ENCODE results near the gene FARS2.

Gene FARS2

DNA sequence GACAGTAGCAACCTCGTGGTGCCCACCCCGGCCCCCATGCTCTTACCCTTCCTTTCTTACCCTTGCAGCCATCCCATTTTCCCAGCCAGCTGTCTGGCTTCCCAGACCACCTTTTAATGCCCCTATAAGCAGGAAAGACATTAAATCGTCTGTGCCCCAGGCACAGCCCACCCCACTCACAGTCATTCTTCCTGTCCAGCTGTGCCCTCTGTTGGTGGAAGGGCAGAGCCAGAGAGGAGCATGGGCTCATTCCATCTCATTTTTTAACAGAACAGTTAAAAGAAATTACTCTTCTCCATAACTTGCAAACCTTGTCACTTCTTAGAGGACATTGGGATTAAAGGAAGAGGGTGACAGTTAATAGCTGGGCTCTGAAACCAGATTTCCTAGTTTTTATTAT, 504.9 kb downstream of the FARS2 start:
- no peak overlapping the region for H3K27ac ChIP-seq
- TF ChIP-seq CTCF (conservative IDR thresholded peaks at IDR 0.05) (no peak), ZFX (IDR thresholded peaks at IDR 0.05) (no peak)

DNA sequence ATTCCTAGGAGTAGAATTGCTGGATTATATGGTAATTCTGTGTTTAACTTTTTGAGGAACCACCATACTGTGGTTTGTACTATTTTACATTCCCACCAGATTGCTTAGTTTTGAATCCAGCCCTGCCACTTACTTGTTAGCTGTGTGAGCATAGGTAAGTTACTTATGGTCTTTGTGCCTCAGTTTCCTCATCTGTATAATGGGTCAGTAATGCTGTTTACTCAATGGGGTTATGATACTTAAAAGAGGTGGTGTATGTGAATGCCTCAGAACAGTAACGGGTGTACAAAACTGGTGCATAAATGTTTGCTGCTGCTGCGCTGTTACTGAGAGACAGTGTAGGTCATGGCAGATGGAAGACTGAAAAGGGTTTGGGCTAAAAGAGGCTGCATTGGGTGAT, 506.2 kb downstream of the FARS2 start:
- H3K27ac ChIP-seq, result no peak overlapping the region
- TF ChIP-seq CTCF (conservative IDR thresholded peaks at IDR 0.05) (no peak), ZFX (IDR thresholded peaks at IDR 0.05) (no peak)

GRCh38 chr6:5771211-5771610, 509.9 kb downstream of the FARS2 start:
- no peak overlapping the region for H3K27ac ChIP-seq
- TF ChIP-seq ZFX (IDR thresholded peaks at IDR 0.05), result no peak
- TF ChIP-seq CTCF (conservative IDR thresholded peaks at IDR 0.05), result no peak

- no peak for TF ChIP-seq CTCF (conservative IDR thresholded peaks at IDR 0.05)
- no peak for TF ChIP-seq ZFX (IDR thresholded peaks at IDR 0.05)
- H3K27ac ChIP-seq, result no peak overlapping the region
Measured at GRCh38 chr6:5771759-5772390, 510.6 kb downstream of the FARS2 start.

DNA sequence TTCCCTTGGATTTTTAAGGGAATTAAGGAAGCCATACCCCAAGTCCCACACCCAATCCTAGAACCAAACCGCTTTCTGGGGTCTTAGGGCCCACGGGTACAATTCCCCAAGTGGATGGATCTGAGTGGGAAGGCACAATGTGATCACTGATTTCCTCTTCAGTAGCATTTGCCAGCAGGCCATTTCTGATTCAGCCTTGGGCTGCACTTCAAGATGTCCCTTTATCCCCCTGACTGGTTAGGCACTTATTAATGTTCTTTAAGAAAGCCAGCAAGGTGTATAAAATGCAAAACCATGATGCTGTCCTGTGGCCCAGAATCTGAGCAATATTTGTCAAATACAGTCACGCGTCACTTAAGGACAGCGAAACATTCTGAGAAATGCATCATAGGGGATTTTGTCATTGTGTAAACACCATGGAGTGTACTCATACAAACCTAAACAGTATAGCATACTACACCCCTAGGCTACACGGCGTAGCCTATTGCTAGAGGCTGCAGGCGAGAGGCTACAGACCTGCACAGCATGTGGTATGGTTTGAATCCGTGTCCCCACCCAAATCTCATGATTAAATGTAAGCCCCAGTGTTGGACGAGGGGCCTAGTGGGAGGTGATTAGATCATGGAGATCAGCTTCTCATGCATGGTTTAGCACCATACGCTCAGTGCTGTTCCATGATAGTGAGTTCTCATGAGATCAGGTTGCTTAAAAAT, 511.3 kb downstream of the FARS2 start:
- TF ChIP-seq ZFX (IDR thresholded peaks at IDR 0.05), result no peak
- TF ChIP-seq CTCF (conservative IDR thresholded peaks at IDR 0.05), result no peak
- no peak overlapping the region for H3K27ac ChIP-seq

- no peak overlapping the region for H3K27ac ChIP-seq
- TF ChIP-seq ZFX (IDR thresholded peaks at IDR 0.05) (no peak), CTCF (conservative IDR thresholded peaks at IDR 0.05) (no peak)
Measured at GRCh38 chr6:5776104-5776503, 514.8 kb downstream of the FARS2 start.

DNA sequence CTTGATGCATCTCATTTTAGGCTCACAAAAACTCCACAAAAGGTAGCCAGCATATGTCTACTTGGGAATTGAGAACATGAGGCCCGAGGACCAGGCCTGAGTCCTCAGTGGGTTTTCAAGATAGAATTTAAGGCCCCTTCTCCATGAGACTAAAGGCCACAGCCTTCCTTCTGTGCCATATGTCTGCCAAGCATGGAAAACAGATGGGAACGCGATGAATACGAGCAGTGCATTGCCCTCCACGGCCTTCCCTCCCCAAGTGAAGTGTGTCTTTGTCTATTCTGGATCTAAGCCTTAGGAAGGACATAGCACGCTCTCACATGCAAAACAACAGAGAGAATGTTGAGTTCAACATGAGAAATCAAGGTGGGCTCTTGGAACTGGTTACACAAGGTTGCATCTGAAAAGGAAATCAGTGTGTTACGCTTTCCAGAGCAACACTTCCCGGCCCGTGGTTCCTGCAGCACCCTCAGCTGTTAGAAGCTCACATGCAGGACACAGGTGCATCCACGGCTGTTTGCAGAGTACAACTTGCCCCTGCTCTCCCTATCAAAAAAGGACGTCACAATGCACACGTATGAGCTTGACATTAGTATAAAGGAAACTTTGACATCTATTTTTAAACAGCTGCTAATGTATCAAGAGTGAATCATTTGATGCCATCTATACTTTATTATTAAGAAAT, 515.5 kb downstream of the FARS2 start:
- no peak overlapping the region for H3K27ac ChIP-seq
- TF ChIP-seq ZFX (IDR thresholded peaks at IDR 0.05), result no peak
- TF ChIP-seq CTCF (conservative IDR thresholded peaks at IDR 0.05), result no peak
